ENCODE data around the gene PGLYRP2.
A peak's percentile ranks its signal among the peaks of the same experiment; 100 is the strongest.

PGLYRP2 gene

GRCh38 chr19:15439821-15440641, 39.3 kb downstream of the PGLYRP2 start:
- DNase-seq (ENCODE audit: low read depth) = no peak

- no peak for DNase-seq (ENCODE audit: low read depth)
These were observed 40.1 kb downstream of the PGLYRP2 start for GRCh38 chr19:15439078-15439799.

GRCh38 chr19:15438577-15438976, 40.7 kb downstream of the PGLYRP2 start:
- DNase-seq (ENCODE audit: low read depth) = no peak

GRCh38 chr19:15438124-15438496, 41.2 kb downstream of the PGLYRP2 start:
- DNase-seq (ENCODE audit: low read depth) = no peak

GRCh38 chr19:15437355-15438123, 41.8 kb downstream of the PGLYRP2 start:
- no peak for DNase-seq (ENCODE audit: low read depth)

GRCh38 chr19:15436826-15437110, 42.5 kb downstream of the PGLYRP2 start:
- DNase-seq (ENCODE audit: low read depth) = no peak

GRCh38 chr19:15436012-15436825, 43.1 kb downstream of the PGLYRP2 start:
- no peak for DNase-seq (ENCODE audit: low read depth)

GRCh38 chr19:15433519-15434069, 45.7 kb downstream of the PGLYRP2 start:
- no peak for DNase-seq (ENCODE audit: low read depth)

GRCh38 chr19:15432629-15433518, 46.4 kb downstream of the PGLYRP2 start:
- peak; percentile 89 for DNase-seq (ENCODE audit: low read depth)

GRCh38 chr19:15432018-15432494, 47.2 kb downstream of the PGLYRP2 start:
- no peak for DNase-seq (ENCODE audit: low read depth)

GRCh38 chr19:15431396-15432017, 47.8 kb downstream of the PGLYRP2 start:
- DNase-seq (ENCODE audit: low read depth) = no peak

GRCh38 chr19:15430526-15431120, 48.7 kb downstream of the PGLYRP2 start:
- no peak for DNase-seq (ENCODE audit: low read depth)

GRCh38 chr19:15429825-15430467, 49.4 kb downstream of the PGLYRP2 start:
- DNase-seq (ENCODE audit: low read depth) = no peak

GRCh38 chr19:15428956-15429824, 50.1 kb downstream of the PGLYRP2 start:
- DNase-seq (ENCODE audit: low read depth) = no peak

- DNase-seq (ENCODE audit: low read depth) = no peak
These were observed 51.3 kb downstream of the PGLYRP2 start for GRCh38 chr19:15427991-15428471.

- DNase-seq (ENCODE audit: low read depth) = no peak
These were observed 52.0 kb downstream of the PGLYRP2 start for GRCh38 chr19:15427350-15427700.

- DNase-seq (ENCODE audit: low read depth) = no peak
These were observed 52.6 kb downstream of the PGLYRP2 start for GRCh38 chr19:15426485-15427349.

Measured in activated gamma-delta T cell treated with anti-CD3 and anti-CD28 coated beads, Interleukin-2, amount 50 U/mL, for 16 hours (primary cell).